WTC11 (cell line): ENCODE results near the gene LRRC8D. TPM values are rescaled to one million over a fixed set of nuclear protein-coding genes. Genes with fewer than 3 reads are reported as not detected.

ENCODE experiments used
- ATAC-seq: fragments of 200-7000 bp; cut with Tn5 transposase; 2 replicates; pipeline ENCODE4 v1.10.0; 2021; ENCODE audit warnings: mild to moderate bottlenecking, moderate library complexity
- CTCF ChIA-PET: fragments of 300-600 bp; sonication (Branson Sonifier 250); formaldehyde crosslinking; loops from one replicate; lab custom pipeline; 2021; ENCODE audit warnings: antibody characterized with exemption; lab: Charles Lee
- POLR2A ChIA-PET: fragments of 350-600 bp; sonication (Branson Sonifier 250); formaldehyde crosslinking; loops from one replicate; lab custom pipeline; 2021; ENCODE audit warnings: antibody characterized with exemption; lab: Charles Lee
- DNase-seq: peaks from one replicate; pipeline ENCODE4 v3.0.0; 2021; ENCODE audit warnings: low spot score
- H3K27ac Mint-ChIP-seq: 2 replicates; pipeline ENCODE4 v1.8.0; 2021; ENCODE audit warnings: mixed read lengths
- H3K27me3 Mint-ChIP-seq: 2 replicates; pipeline ENCODE4 v1.8.0; 2021; ENCODE audit warnings: low read depth, mild to moderate bottlenecking, moderate library complexity, mixed read lengths
- H3K36me3 Mint-ChIP-seq: 2 replicates; pipeline ENCODE4 v1.8.0; 2021; ENCODE audit warnings: mixed read lengths
- H3K4me1 Mint-ChIP-seq: 2 replicates; pipeline ENCODE4 v1.8.0; 2022; ENCODE audit warnings: mixed read lengths
- H3K4me3 Mint-ChIP-seq: 2 replicates; pipeline ENCODE4 v1.8.0; 2021; ENCODE audit warnings: mild to moderate bottlenecking, moderate library complexity, mixed read lengths
- H3K9me3 Mint-ChIP-seq: 2 replicates; pipeline ENCODE4 v1.8.0; 2021; ENCODE audit warnings: mixed read lengths
- CBFB ChIP-seq: sonication (generic); formaldehyde crosslinking; IDR thresholded peaks from 2 replicates; pipeline ENCODE4 v1.8.1; 2022; ENCODE audit warnings: mild to moderate bottlenecking, low read depth, missing genetic modification reagents
- CTCF ChIP-seq: fragments of 200-600 bp; IDR thresholded peaks from 2 replicates; pipeline ENCODE4 v1.8.0; 2022; ENCODE audit warnings: antibody characterized with exemption
- E2F4 ChIP-seq: sonication (generic); formaldehyde crosslinking; IDR thresholded peaks from 2 replicates; pipeline ENCODE4 v1.8.1; 2022; ENCODE audit warnings: low read depth, mild to moderate bottlenecking, moderate library complexity, missing genetic modification reagents, borderline replicate concordance
- ETV6 ChIP-seq: sonication (generic); formaldehyde crosslinking; IDR thresholded peaks from 2 replicates; pipeline ENCODE4 v1.8.1; 2022; ENCODE audit warnings: mild to moderate bottlenecking, missing genetic modification reagents
- FOXK1 ChIP-seq: sonication (generic); formaldehyde crosslinking; IDR thresholded peaks from 2 replicates; pipeline ENCODE4 v1.8.0; 2022; ENCODE audit warnings: mild to moderate bottlenecking, moderate library complexity, missing genetic modification reagents
- MYBL2 ChIP-seq: sonication (generic); formaldehyde crosslinking; IDR thresholded peaks from 2 replicates; pipeline ENCODE4 v1.8.1; 2023; ENCODE audit warnings: mild to moderate bottlenecking, moderate library complexity, missing genetic modification reagents
- ZNF423 ChIP-seq: fragments of 250-450 bp; sonication (Bioruptor Pico); IDR thresholded peaks from 2 replicates; pipeline ENCODE4 v2.1.2; 2022; ENCODE audit warnings: mild to moderate bottlenecking, moderate library complexity
- ZNF425 ChIP-seq: fragments of 250-450 bp; sonication (Bioruptor Pico); conservative IDR thresholded peaks from 2 replicates; pipeline ENCODE4 v1.9.0; 2021; ENCODE audit warnings: mild to moderate bottlenecking
- total RNA-seq: library from RNA; stranded (reverse); gene quantifications from 3 replicates; pipeline ENCODE4 v1.2.3, GENCODE V29; 2021
- TF ChIP-seq, protein P1 (sequence below): sonication (generic); formaldehyde crosslinking; conservative IDR thresholded peaks from 2 replicates; pipeline ENCODE4 v1.8.1; 2022; ENCODE audit warnings: mild to moderate bottlenecking, missing genetic modification reagents
- TF ChIP-seq, protein P2 (sequence below): sonication (generic); formaldehyde crosslinking; IDR thresholded peaks from 2 replicates; pipeline ENCODE4 v1.8.1; 2023; ENCODE audit warnings: mild to moderate bottlenecking, moderate library complexity, missing genetic modification reagents
- TF ChIP-seq, protein P3 (sequence below): sonication (generic); formaldehyde crosslinking; IDR thresholded peaks from 2 replicates; pipeline ENCODE4 v1.8.0; 2022; ENCODE audit warnings: missing genetic modification reagents
- TF ChIP-seq, protein P4 (sequence below): sonication (generic); formaldehyde crosslinking; IDR thresholded peaks from 2 replicates; pipeline ENCODE4 v1.8.0; 2022; ENCODE audit warnings: mild to moderate bottlenecking, missing genetic modification reagents
- TF ChIP-seq, protein P5 (sequence below): sonication (generic); formaldehyde crosslinking; IDR thresholded peaks from 2 replicates; pipeline ENCODE4 v1.8.1; 2023; ENCODE audit warnings: mild to moderate bottlenecking, missing genetic modification reagents, moderate library complexity

The LRRC8D gene
- total RNA-seq, 1 experiment from 2014 or later = 42.6 TPM

- TF ChIP-seq E2F4 (no peak), ZNF425 (no peak)
- TF ChIP-seq, protein P1, sequence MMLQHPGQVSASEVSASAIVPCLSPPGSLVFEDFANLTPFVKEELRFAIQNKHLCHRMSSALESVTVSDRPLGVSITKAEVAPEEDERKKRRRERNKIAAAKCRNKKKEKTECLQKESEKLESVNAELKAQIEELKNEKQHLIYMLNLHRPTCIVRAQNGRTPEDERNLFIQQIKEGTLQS (CRISPR knock-in tag) = no peak
- TF ChIP-seq, protein P2, sequence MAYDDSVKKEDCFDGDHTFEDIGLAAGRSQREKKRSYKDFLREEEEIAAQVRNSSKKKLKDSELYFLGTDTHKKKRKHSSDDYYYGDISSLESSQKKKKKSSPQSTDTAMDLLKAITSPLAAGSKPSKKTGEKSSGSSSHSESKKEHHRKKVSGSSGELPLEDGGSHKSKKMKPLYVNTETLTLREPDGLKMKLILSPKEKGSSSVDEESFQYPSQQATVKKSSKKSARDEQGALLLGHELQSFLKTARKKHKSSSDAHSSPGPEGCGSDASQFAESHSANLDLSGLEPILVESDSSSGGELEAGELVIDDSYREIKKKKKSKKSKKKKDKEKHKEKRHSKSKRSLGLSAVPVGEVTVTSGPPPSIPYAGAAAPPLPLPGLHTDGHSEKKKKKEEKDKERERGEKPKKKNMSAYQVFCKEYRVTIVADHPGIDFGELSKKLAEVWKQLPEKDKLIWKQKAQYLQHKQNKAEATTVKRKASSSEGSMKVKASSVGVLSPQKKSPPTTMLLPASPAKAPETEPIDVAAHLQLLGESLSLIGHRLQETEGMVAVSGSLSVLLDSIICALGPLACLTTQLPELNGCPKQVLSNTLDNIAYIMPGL (CRISPR knock-in tag) = no peak
- peak overlapping the region; percentile 72 for H3K4me3 Mint-ChIP-seq
- no peaks in the 10 kb centered on the region for H3K27me3 Mint-ChIP-seq
- peak; percentile 15 for ATAC-seq
- peaks cover 19% of the 10 kb centered on the region for H3K36me3 Mint-ChIP-seq
- H3K4me1 Mint-ChIP-seq = peaks cover 55% of the 10 kb centered on the region
- no peak for DNase-seq
- ChIA-PET POLR2A (interaction anchor here (0.6 to 1.4 kb wide), 5 partner anchors 9 to 1601 kb away, joined by 3 to 10 read pairs (median 3); no protein-coding TSS in a partner anchor), CTCF (interaction anchor here (0.5 to 2.8 kb wide), 25 partner anchors 7 to 148 kb away, joined by 3 to 11 read pairs (median 5); partner anchors contain the start of gene LRRC8D)
- 0 out of 2 replicates have a peak overlapping the region, but pooled peaks have one; percentile 78 for H3K27ac Mint-ChIP-seq
- H3K9me3 Mint-ChIP-seq = no peaks in the 10 kb centered on the region
Measured at GRCh38 chr1:89842567-89843272, 21.9 kb downstream of the LRRC8D start.

GRCh38 chr1:89843273-89844130 is 22.7 kb downstream of the LRRC8D start:
- Mint-ChIP-seq H3K27me3 (no peaks in the 10 kb centered on the region), H3K4me3 (peak overlapping the region; percentile 85), H3K9me3 (no peaks in the 10 kb centered on the region), H3K36me3 (peaks cover 26% of the 10 kb centered on the region), H3K27ac (peak overlapping the region; percentile 66), H3K4me1 (peaks cover 50% of the 10 kb centered on the region)
- peak; percentile 84 for ATAC-seq
- ChIA-PET POLR2A (interaction anchor here (0.5 to 1.4 kb wide), 9 partner anchors 10 to 1601 kb away, joined by 3 to 10 read pairs (median 3); partner anchors contain the start of gene LRRC8D), CTCF (interaction anchor here (0.6 to 2.8 kb wide), 23 partner anchors 8 to 147 kb away, joined by 3 to 11 read pairs (median 5); partner anchors contain the start of gene LRRC8D)
- DNase-seq = peak; percentile 71
- TF ChIP-seq, protein P3, sequence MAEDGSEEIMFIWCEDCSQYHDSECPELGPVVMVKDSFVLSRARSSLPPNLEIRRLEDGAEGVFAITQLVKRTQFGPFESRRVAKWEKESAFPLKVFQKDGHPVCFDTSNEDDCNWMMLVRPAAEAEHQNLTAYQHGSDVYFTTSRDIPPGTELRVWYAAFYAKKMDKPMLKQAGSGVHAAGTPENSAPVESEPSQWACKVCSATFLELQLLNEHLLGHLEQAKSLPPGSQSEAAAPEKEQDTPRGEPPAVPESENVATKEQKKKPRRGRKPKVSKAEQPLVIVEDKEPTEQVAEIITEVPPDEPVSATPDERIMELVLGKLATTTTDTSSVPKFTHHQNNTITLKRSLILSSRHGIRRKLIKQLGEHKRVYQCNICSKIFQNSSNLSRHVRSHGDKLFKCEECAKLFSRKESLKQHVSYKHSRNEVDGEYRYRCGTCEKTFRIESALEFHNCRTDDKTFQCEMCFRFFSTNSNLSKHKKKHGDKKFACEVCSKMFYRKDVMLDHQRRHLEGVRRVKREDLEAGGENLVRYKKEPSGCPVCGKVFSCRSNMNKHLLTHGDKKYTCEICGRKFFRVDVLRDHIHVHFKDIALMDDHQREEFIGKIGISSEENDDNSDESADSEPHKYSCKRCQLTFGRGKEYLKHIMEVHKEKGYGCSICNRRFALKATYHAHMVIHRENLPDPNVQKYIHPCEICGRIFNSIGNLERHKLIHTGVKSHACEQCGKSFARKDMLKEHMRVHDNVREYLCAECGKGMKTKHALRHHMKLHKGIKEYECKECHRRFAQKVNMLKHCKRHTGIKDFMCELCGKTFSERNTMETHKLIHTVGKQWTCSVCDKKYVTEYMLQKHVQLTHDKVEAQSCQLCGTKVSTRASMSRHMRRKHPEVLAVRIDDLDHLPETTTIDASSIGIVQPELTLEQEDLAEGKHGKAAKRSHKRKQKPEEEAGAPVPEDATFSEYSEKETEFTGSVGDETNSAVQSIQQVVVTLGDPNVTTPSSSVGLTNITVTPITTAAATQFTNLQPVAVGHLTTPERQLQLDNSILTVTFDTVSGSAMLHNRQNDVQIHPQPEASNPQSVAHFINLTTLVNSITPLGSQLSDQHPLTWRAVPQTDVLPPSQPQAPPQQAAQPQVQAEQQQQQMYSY = peak; percentile 80
- TF ChIP-seq ZNF423 (peak; percentile 57), E2F4 (no peak), FOXK1 (no peak), ETV6 (CRISPR knock-in tag) (no peak), CTCF (peak; percentile 67), CBFB (CRISPR knock-in tag) (0 out of 2 replicates have a peak, but pooled peaks have one; percentile 26), MYBL2 (CRISPR knock-in tag) (no peak)
- TF ChIP-seq, protein P2 (CRISPR knock-in tag) = peak; percentile 58
- TF ChIP-seq, protein P4, sequence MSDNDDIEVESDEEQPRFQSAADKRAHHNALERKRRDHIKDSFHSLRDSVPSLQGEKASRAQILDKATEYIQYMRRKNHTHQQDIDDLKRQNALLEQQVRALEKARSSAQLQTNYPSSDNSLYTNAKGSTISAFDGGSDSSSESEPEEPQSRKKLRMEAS (CRISPR knock-in tag) = no peak
- TF ChIP-seq, protein P5, sequence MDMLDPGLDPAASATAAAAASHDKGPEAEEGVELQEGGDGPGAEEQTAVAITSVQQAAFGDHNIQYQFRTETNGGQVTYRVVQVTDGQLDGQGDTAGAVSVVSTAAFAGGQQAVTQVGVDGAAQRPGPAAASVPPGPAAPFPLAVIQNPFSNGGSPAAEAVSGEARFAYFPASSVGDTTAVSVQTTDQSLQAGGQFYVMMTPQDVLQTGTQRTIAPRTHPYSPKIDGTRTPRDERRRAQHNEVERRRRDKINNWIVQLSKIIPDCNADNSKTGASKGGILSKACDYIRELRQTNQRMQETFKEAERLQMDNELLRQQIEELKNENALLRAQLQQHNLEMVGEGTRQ (CRISPR knock-in tag) = peak; percentile 23
